Neural cell (in vitro differentiated cells): ENCODE data around the gene CEP120.
A peak's percentile ranks its signal among the peaks of the same experiment; 100 is the strongest.

ENCODE experiments used
- EP300 ChIP-seq: fragments of 450-650 bp; conservative IDR thresholded peaks from 2 replicates; pipeline ENCODE4 v1.6.1; 2014; ENCODE audit warnings: antibody characterized with exemption, mild to moderate bottlenecking, moderate library complexity; ENCODE audit not compliant: poor library complexity, severe bottlenecking
- EZH2 ChIP-seq: fragments of 200-600, 300-800 bp; shearing (Covaris generic), sonication (generic); IDR thresholded peaks from 2 replicates; pipeline ENCODE4 v1.6.1; 2014; ENCODE audit warnings: antibody characterized with exemption, low read length, borderline replicate concordance, mild to moderate bottlenecking; ENCODE audit not compliant: insufficient read depth, poor library complexity, severe bottlenecking
- MXI1 ChIP-seq: fragments of 450-650 bp; conservative IDR thresholded peaks from 2 replicates; pipeline ENCODE4 v1.6.1; 2014; ENCODE audit warnings: antibody characterized with exemption, mild to moderate bottlenecking; ENCODE audit not compliant: poor library complexity, severe bottlenecking
- POLR2AphosphoS5 ChIP-seq: IDR thresholded peaks from 2 replicates; pipeline ENCODE4 v1.6.1; 2012
- RAD21 ChIP-seq: fragments of 450-650 bp; conservative IDR thresholded peaks from 2 replicates; pipeline ENCODE4 v1.6.1; 2014; ENCODE audit warnings: antibody characterized with exemption, mild to moderate bottlenecking, moderate library complexity
- SMC3 ChIP-seq: fragments of 450-650 bp; conservative IDR thresholded peaks from 2 replicates; pipeline ENCODE4 v1.6.1; 2014; ENCODE audit warnings: antibody characterized with exemption, mild to moderate bottlenecking, moderate library complexity; ENCODE audit not compliant: poor library complexity
- TF ChIP-seq, protein P1 (sequence below): fragments of 450-650 bp; IDR thresholded peaks from 2 replicates; pipeline ENCODE4 v1.5.1; 2014; ENCODE audit warnings: antibody characterized with exemption, mild to moderate bottlenecking, moderate library complexity; ENCODE audit not compliant: poor library complexity, severe bottlenecking
- TF ChIP-seq, protein P2 (sequence below): IDR thresholded peaks from 2 replicates; pipeline ENCODE4 v1.6.1; 2012; ENCODE audit warnings: borderline replicate concordance

DNA sequence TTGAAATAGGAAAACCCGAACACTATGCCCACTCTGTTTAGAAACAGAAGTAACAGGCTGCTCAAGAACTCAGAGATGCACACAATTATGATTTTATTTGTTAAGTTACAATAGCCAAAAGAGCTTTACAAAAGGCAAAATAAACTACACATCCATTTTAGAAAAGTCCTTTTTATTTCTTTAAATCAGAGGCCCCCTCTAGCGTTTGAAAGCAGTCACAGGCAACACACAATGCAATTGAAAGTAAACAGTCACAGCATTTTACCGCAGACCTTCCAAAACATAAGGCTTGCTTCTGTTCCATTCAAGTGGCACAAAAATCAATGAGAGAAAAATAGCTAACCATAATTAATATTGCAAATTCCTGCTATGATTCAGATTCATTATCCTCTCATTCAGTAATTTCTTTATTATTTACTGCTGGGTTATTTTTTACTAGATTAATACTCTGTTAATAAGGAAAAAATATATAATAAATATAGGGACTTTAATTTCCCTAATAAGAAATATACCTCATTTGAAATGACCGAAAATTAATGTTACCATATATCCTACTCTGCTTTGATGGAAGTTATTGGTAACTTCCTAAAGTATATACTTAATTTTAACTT, 78.3 kb downstream of the CEP120 start:
- TF ChIP-seq, protein P1, sequence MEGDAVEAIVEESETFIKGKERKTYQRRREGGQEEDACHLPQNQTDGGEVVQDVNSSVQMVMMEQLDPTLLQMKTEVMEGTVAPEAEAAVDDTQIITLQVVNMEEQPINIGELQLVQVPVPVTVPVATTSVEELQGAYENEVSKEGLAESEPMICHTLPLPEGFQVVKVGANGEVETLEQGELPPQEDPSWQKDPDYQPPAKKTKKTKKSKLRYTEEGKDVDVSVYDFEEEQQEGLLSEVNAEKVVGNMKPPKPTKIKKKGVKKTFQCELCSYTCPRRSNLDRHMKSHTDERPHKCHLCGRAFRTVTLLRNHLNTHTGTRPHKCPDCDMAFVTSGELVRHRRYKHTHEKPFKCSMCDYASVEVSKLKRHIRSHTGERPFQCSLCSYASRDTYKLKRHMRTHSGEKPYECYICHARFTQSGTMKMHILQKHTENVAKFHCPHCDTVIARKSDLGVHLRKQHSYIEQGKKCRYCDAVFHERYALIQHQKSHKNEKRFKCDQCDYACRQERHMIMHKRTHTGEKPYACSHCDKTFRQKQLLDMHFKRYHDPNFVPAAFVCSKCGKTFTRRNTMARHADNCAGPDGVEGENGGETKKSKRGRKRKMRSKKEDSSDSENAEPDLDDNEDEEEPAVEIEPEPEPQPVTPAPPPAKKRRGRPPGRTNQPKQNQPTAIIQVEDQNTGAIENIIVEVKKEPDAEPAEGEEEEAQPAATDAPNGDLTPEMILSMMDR: peak; percentile 76
- TF ChIP-seq EP300 (no peak), EZH2 (no peak), SMC3 (peak; percentile 85), RAD21 (peak; percentile 77), POLR2AphosphoS5 (no peak), MXI1 (no peak)
- TF ChIP-seq, protein P2, sequence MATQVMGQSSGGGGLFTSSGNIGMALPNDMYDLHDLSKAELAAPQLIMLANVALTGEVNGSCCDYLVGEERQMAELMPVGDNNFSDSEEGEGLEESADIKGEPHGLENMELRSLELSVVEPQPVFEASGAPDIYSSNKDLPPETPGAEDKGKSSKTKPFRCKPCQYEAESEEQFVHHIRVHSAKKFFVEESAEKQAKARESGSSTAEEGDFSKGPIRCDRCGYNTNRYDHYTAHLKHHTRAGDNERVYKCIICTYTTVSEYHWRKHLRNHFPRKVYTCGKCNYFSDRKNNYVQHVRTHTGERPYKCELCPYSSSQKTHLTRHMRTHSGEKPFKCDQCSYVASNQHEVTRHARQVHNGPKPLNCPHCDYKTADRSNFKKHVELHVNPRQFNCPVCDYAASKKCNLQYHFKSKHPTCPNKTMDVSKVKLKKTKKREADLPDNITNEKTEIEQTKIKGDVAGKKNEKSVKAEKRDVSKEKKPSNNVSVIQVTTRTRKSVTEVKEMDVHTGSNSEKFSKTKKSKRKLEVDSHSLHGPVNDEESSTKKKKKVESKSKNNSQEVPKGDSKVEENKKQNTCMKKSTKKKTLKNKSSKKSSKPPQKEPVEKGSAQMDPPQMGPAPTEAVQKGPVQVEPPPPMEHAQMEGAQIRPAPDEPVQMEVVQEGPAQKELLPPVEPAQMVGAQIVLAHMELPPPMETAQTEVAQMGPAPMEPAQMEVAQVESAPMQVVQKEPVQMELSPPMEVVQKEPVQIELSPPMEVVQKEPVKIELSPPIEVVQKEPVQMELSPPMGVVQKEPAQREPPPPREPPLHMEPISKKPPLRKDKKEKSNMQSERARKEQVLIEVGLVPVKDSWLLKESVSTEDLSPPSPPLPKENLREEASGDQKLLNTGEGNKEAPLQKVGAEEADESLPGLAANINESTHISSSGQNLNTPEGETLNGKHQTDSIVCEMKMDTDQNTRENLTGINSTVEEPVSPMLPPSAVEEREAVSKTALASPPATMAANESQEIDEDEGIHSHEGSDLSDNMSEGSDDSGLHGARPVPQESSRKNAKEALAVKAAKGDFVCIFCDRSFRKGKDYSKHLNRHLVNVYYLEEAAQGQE: no peak
